Measurements from ENCODE around the gene CDK6. TPM values are rescaled to one million over a fixed set of nuclear protein-coding genes. Genes with fewer than 3 reads are reported as not detected.

CDK6 gene
- total RNA-seq, 1 experiment from 2014 or later: 126 TPM

DNA sequence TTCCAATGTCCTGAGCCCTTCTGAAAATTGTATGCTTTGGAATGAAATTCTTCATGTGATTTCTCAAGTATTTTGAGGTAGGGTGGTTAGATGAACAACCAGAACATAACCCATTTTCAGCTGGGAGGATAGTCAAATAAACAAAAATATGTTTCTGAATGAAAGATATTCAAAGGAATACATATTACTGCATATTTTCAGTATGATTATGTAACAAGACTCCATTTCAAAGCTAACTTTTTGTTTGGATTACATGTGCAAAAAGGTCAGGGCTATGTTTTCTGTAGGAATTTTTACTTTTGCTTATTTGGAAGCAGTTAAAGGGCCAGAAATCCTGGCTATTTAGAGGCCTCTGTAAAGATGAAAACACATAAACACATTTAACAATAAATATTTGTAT, 27.7 kb downstream of the CDK6 start:
- H3K27ac ChIP-seq: peak overlapping the region; percentile 88

DNA sequence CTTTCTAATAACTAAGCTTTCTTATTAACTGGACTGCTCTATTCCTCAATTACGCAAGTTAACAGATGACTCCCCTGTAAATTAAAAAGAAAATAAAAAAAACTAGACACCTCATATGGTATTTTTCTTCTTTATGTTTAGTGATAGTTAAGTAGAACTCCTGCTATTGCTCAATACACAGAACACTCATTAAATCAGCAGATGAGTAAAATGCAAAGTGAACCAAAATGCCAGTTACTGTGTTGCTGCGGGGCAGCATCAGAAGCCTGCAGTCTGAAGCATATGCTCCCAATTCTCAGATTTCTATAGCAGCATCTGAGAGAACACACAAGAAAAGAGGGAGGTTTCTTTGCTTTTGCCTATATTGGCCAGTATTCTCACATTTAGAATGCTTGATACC, 28.4 kb downstream of the CDK6 start:
- peaks cover 38% of the 10 kb centered on the region for H3K4me1 ChIP-seq (replicated peaks)
- peak overlapping the region; percentile 88; the same call in 1 of the 2 replicates for H3K27ac ChIP-seq
- no peak for DNase-seq (ENCODE audit: low read depth in 1 of 2, low spot score in 2 of 2)
- H3K4me3 ChIP-seq: no peak overlapping the region
- no peaks in the 10 kb centered on the region; the same call in 1 of the 2 replicates for H3K27me3 ChIP-seq (replicated peaks)
- H3K9me3 ChIP-seq (replicated peaks): no peaks in the 10 kb centered on the region
- H3K36me3 ChIP-seq: peaks cover 59% of the 10 kb centered on the region

More for the DNA sequence above, 27.7 kb downstream of the CDK6 start:
- Histone ChIP-seq H3K9me3 (replicated peaks) (no peaks in the 10 kb centered on the region), H3K36me3 (peaks cover 52% of the 10 kb centered on the region), H3K4me1 (replicated peaks) (peaks cover 44% of the 10 kb centered on the region), H3K27me3 (replicated peaks) (no peaks in the 10 kb centered on the region; the same call in 1 of the 2 replicates), H3K4me3 (no peak overlapping the region)
- no peak for DNase-seq (ENCODE audit: low read depth in 1 of 2, low spot score in 2 of 2)

DNA sequence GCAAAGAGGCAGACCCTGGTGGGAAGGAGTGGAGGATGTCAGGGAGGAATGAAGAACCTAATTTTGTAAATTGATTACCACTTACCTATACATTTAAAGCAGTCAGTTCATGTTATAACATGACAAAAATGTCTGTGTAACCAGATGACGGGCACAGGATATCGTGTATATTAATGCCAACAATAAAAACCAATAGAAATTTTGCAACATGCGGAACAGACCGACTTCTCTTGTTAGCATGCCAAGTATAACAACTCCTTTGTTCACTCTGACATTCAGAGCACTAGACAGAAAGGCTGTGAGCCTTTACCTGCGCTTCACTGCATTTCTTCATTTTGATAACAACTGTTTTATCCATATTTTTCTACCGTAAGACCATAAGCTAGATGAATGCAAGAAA, 29.9 kb downstream of the CDK6 start:
- DNase-seq (ENCODE audit: low read depth in 1 of 2, low spot score in 2 of 2): no peak
- Histone ChIP-seq H3K36me3 (peaks cover 51% of the 10 kb centered on the region), H3K27ac (no peak overlapping the region), H3K9me3 (replicated peaks) (no peaks in the 10 kb centered on the region), H3K27me3 (replicated peaks) (no peaks in the 10 kb centered on the region; the same call in 1 of the 2 replicates), H3K4me1 (replicated peaks) (peaks cover 32% of the 10 kb centered on the region), H3K4me3 (no peak overlapping the region)

DNA sequence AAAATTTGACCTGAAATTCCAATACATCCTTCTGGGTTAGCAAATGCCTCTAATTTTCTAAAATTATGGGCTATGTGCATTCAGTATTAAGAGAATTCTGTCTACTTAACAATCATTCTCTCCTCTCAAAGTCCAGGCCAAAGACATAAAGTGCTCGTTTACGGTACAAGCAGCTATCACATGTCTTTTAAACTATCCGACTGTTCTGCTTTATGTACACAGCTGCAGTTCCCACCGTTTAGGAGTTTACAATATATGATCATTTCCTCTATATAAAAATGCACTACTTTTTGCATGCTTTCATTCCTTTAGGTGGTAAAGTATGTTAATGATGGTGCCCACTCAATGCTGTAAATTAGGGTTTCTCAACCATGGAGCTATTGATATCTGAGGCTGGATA, 34.0 kb downstream of the CDK6 start:
- Histone ChIP-seq H3K27ac (no peak overlapping the region), H3K9me3 (replicated peaks) (no peaks in the 10 kb centered on the region)

DNA sequence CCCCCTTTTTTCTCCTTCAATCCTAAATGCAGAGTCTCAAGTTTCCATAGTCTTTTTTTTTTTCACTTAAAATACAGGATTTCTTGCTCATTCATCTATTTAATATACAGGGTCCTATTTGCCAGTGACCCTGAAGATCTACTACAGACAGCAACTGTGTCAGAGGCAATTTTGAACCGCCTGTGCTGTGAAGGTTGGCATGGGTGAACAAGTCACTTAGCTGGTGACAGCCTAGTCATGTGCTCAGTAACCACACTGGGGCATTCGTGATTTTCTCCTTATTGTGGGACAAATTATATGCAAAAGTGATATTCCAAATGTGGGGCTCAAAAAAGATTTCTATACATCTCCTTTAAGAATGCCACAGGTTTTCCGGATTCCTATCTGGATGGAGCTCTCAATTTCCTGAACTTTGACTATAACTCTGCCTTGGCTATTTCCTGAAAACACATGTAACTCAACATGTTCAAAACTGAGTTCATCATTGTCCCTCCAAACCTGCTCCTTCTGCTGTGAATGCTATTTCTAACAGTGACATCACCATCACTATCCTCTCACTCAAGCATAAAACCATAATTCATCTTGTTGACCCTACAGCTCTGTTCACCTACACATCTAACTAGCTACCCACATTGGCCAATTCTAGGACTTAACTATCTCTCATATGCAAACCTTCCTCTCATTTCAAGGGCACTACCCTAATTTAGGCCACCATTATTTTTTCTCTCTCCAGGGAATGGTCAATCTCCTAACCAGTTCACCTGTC, 36.7 kb downstream of the CDK6 start:
- DNase-seq (ENCODE audit: low read depth in 1 of 2, low spot score in 2 of 2): no peak
- Histone ChIP-seq H3K4me1 (replicated peaks) (peaks cover 41% of the 10 kb centered on the region), H3K27me3 (replicated peaks) (no peaks in the 10 kb centered on the region; the same call in 1 of the 2 replicates), H3K27ac (no peak overlapping the region), H3K9me3 (replicated peaks) (no peaks in the 10 kb centered on the region), H3K4me3 (no peak overlapping the region), H3K36me3 (peaks cover 30% of the 10 kb centered on the region)

More for the DNA sequence above, 34.0 kb downstream of the CDK6 start:
- peaks cover 23% of the 10 kb centered on the region for H3K4me1 ChIP-seq (replicated peaks)
- no peaks in the 10 kb centered on the region; the same call in 1 of the 2 replicates for H3K27me3 ChIP-seq (replicated peaks)
- no peak overlapping the region for H3K4me3 ChIP-seq
- H3K36me3 ChIP-seq: peaks cover 49% of the 10 kb centered on the region
- no peak for DNase-seq (ENCODE audit: low read depth in 1 of 2, low spot score in 2 of 2)

DNA sequence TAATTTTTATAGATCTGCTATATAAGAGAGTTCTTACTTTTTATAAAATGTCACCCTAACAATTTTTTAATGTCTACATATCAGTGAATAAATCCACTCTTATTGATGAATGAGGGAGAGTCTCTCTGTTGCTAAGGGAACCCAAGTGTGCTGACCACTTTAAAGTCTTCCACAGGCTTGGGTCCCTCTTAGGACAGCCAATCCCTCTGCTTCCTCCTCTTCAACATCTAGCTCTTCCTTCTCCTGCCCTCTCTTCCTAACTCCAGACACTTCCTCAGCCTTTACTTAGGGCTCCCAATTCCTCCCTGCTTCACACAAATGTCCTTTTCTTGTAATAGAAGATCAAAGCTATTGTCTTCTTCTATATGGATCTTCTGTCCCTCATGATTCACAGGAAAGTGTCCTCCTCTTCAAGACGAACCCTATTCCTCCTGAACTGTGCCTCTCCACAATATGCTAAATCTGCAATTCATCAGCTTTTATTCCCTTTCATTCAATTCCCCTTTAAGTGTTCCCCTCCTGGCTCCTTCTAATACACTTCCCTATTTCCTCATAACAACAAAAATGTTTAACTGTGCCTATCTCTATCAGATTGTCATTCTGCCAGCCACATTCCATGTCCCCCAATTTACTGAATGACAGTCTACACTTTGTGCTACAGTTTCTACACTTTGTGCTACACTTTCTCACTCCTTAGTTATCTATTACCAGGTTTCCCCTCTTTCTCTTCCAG, 37.7 kb downstream of the CDK6 start:
- Histone ChIP-seq H3K27me3 (replicated peaks) (no peaks in the 10 kb centered on the region), H3K9me3 (replicated peaks) (no peaks in the 10 kb centered on the region), H3K4me1 (replicated peaks) (peaks cover 41% of the 10 kb centered on the region), H3K4me3 (no peak overlapping the region), H3K36me3 (peaks cover 27% of the 10 kb centered on the region), H3K27ac (peak overlapping the region; percentile 34; the same call in 1 of the 2 replicates)
- no peak for DNase-seq (ENCODE audit: low read depth in 1 of 2, low spot score in 2 of 2)

DNA sequence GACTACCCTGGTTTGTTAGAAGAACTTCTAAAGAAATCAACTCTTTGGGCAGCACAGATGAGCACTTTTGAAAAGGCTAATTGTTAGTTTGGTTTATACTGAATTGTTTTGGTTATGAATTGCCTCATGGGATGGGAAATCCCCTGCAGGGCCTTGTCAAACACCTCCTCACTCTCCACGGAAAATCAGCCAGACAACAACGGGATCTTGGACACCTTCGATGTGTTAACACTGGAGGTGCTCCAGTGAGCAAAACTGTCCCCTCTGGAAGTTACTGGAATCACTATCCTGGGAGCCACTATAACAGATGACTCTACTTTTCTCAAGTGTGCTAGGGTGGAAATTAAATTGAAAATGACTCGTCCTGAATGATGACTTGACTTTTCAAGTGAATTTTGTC, 38.7 kb downstream of the CDK6 start:
- Histone ChIP-seq H3K4me3 (no peak overlapping the region), H3K27me3 (replicated peaks) (no peaks in the 10 kb centered on the region), H3K36me3 (peaks cover 22% of the 10 kb centered on the region), H3K9me3 (replicated peaks) (no peaks in the 10 kb centered on the region), H3K27ac (peak overlapping the region; percentile 34), H3K4me1 (replicated peaks) (peaks cover 41% of the 10 kb centered on the region)
- peak in 1 of 2 experiments; percentile 32 for DNase-seq (ENCODE audit: low read depth in 1 of 2, low spot score in 2 of 2)

DNA sequence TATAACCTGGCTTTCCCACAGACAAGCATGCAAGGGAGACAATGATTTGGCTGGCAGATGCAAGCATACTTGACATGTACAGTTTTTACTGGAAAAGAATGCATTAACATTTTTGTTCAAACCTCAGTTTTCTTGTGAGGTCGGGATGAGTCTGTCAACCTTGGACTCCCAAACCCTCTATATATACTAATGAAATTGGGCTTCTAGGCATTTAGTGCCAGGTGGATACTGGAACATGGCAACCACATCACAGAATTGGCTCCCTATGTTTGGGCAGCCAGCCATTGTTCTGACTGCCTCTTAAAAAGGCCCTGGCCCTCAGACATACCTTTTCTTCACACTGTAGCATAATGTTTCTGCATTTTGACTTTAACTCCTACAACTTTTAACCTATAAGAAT, 39.1 kb downstream of the CDK6 start:
- H3K27me3 ChIP-seq (replicated peaks): no peaks in the 10 kb centered on the region
- peak in 1 of 2 experiments; percentile 48 for DNase-seq (ENCODE audit: low read depth in 1 of 2, low spot score in 2 of 2)
- no peak overlapping the region for H3K4me3 ChIP-seq
- H3K9me3 ChIP-seq (replicated peaks): no peaks in the 10 kb centered on the region
- H3K4me1 ChIP-seq (replicated peaks): peaks cover 41% of the 10 kb centered on the region
- peaks cover 22% of the 10 kb centered on the region for H3K36me3 ChIP-seq
- peak overlapping the region; percentile 34 for H3K27ac ChIP-seq

DNA sequence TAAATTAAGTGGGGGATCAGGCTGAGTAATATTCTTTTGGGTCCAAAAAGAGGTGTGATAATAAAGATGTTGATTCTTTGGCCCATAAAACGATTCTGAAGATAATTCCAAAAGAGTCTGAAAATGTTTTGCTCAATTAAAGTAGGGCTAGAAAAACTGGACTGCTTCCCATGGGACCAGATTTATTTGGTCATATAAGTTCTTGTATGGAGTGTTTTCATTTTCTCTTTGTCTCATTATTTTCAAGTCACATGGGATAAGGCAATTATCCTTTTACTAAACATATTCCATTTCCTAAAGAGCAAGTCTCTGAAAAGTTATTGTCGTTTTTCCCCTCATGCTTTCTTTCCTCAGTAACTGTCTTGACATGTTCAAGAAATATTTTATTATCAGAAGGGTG, 41.5 kb downstream of the CDK6 start:
- 0 out of 2 replicates have a peak, but pooled peaks cover 2% of the 10 kb centered on the region for H3K9me3 ChIP-seq (replicated peaks)
- peaks cover 25% of the 10 kb centered on the region for H3K36me3 ChIP-seq
- no peak overlapping the region for H3K27ac ChIP-seq
- no peak for DNase-seq (ENCODE audit: low read depth in 1 of 2, low spot score in 2 of 2)
- H3K4me3 ChIP-seq: no peak overlapping the region
- no peaks in the 10 kb centered on the region for H3K27me3 ChIP-seq (replicated peaks)
- peaks cover 57% of the 10 kb centered on the region for H3K4me1 ChIP-seq (replicated peaks)

DNA sequence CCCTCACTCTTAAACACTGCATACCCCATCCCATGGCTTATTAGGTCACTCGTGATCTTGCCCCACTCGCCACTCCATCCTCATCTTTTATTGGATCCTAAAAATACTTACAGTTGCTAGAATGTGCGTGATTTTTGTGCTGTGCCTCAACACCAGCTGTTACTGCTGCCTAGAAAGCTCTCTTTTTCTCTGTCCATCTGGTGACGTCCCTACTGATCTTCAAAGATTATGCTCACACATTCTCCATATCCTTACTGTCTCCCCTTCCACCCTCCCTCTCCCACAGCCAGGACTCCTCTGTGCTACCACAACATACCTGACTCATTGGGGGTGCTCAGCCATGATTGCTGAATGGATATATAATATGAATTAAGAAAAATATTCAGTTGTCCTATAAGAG, 42.0 kb downstream of the CDK6 start:
- Histone ChIP-seq H3K27me3 (replicated peaks) (no peaks in the 10 kb centered on the region), H3K36me3 (peaks cover 30% of the 10 kb centered on the region), H3K4me1 (replicated peaks) (peaks cover 53% of the 10 kb centered on the region), H3K4me3 (no peak overlapping the region), H3K9me3 (replicated peaks) (0 out of 2 replicates have a peak, but pooled peaks cover 4% of the 10 kb centered on the region), H3K27ac (no peak overlapping the region)
- no peak for DNase-seq (ENCODE audit: low read depth in 1 of 2, low spot score in 2 of 2)

DNA sequence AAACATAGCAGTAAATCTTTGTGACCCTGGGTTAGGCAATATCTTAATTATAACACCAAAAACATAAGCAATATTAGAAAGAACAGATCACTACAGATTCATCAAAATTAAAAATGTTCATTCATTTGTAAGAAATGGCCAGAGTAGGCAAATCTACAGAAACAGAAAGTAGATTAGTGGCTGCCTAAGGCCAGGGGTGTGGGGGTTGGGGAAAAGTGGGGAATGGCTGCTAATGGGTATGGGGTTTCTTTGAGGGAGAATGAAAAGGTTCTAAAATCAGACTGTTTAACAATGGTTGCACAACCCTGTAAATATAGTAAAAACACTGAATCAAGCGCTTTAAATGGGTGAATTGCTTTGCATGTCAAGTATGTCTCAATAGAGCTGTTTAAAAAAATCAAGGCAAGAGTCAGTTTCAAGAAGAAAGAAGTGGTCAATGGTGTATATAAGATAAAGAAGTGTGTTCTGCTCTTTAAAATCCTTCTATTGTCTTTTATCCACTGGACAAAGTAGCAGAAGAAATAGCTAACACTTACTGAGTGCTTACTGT, 42.6 kb downstream of the CDK6 start:
- H3K4me3 ChIP-seq: no peak overlapping the region
- peaks cover 48% of the 10 kb centered on the region for H3K4me1 ChIP-seq (replicated peaks)
- DNase-seq (ENCODE audit: low read depth in 1 of 2, low spot score in 2 of 2): no peak
- no peaks in the 10 kb centered on the region for H3K27me3 ChIP-seq (replicated peaks)
- peaks cover 6% of the 10 kb centered on the region; the same call in 1 of the 2 replicates for H3K9me3 ChIP-seq (replicated peaks)
- no peak overlapping the region for H3K27ac ChIP-seq
- H3K36me3 ChIP-seq: peaks cover 32% of the 10 kb centered on the region

DNA sequence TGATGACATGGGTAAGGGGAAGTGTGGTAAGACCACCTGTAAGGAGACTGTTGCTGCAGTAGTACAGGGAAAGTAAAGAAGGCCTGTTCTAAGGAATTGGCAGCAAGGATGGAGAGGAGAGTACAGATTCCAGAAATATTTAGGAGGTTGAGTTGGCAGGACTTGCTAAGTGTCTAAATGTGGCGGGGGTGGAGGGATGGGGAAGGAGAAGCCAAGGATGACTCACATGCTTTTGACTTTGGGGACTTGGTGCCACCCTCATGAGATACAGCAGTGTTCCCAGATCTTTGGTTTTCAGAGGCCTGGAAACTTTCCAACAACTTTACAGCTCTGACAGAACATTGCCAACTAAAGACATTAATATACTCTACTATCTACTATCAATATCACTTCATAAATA, 45.4 kb downstream of the CDK6 start:
- H3K36me3 ChIP-seq: peaks cover 44% of the 10 kb centered on the region
- H3K27ac ChIP-seq: no peak overlapping the region
- no peak overlapping the region for H3K4me3 ChIP-seq
- no peaks in the 10 kb centered on the region for H3K27me3 ChIP-seq (replicated peaks)
- H3K9me3 ChIP-seq (replicated peaks): peaks cover 13% of the 10 kb centered on the region; the same call in 1 of the 2 replicates
- peaks cover 29% of the 10 kb centered on the region for H3K4me1 ChIP-seq (replicated peaks)
- peak in 1 of 2 experiments; percentile 61 for DNase-seq (ENCODE audit: low read depth in 1 of 2, low spot score in 2 of 2)

DNA sequence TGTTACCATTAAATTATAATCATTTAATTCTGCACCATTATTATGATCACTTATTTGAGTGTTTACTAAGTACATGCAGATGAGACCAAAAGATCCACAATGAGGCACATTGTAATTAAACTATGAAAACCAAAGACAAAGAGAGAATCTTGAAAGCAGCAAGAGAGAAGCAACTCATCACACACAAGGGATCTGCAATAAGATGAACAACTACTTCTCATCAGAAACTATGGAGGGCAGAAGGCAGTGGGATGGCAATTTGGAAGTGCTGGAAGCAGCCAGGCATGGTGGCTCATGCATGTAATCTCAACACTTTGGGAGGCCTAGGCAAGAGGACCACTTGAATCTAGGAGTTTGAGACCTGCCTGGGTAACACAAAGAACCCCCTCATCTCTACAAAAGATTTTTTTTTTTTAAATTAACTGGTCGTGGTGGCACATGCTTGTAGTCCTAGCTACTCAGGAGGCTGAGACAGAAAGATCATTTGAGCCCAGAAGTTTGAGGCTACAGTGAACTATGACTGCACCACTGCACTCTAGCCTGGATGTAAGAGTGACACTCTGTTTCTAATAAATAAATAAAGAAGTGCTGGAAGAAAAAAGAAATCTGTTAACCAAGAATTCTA, 47.7 kb downstream of the CDK6 start:
- Histone ChIP-seq H3K4me1 (replicated peaks) (peaks cover 30% of the 10 kb centered on the region), H3K27ac (no peak overlapping the region), H3K4me3 (no peak overlapping the region), H3K9me3 (replicated peaks) (peaks cover 13% of the 10 kb centered on the region; the same call in 1 of the 2 replicates), H3K36me3 (peaks cover 49% of the 10 kb centered on the region), H3K27me3 (replicated peaks) (no peaks in the 10 kb centered on the region)
- DNase-seq (ENCODE audit: low read depth in 1 of 2, low spot score in 2 of 2): no peak
